Hepatocyte (in vitro differentiated cells): ENCODE measurements around the gene SETBP1. TPM values are rescaled to one million over a fixed set of nuclear protein-coding genes. Genes with fewer than 3 reads are reported as not detected.

Source experiments
- DNase-seq: peaks from one replicate; pipeline ENCODE4 v3.0.0-alpha.2; 2016; ENCODE audit warnings: low spot score
- H2AFZ ChIP-seq: fragments of 200-600 bp; sonication (generic); 2 replicates; pipeline ENCODE4 v1.6.0; 2016; ENCODE audit warnings: antibody characterized with exemption, mild to moderate bottlenecking
- H3K27ac ChIP-seq: fragments of 200-600 bp; sonication (generic); 2 replicates; pipeline ENCODE4 v1.5.1; 2016; ENCODE audit warnings: mild to moderate bottlenecking
- H3K27me3 ChIP-seq: fragments of 200-600 bp; sonication (generic); 2 replicates; pipeline ENCODE4 v1.6.1; 2016
- H3K36me3 ChIP-seq: fragments of 200-600 bp; sonication (generic); replicated peaks from 2 replicates; pipeline ENCODE4 v1.5.1; 2016; ENCODE audit warnings: low read depth; ENCODE audit not compliant: insufficient read depth
- H3K4me1 ChIP-seq: fragments of 200-600 bp; sonication (generic); 2 replicates; pipeline ENCODE4 v1.5.1; 2016; ENCODE audit warnings: mild to moderate bottlenecking, moderate library complexity; ENCODE audit not compliant: insufficient read depth
- H3K4me2 ChIP-seq: fragments of 200-600 bp; sonication (generic); 2 replicates; pipeline ENCODE4 v1.6.0; 2016
- H3K4me3 ChIP-seq: fragments of 200-600 bp; sonication (generic); 2 replicates; pipeline ENCODE4 v1.5.1; 2016; ENCODE audit warnings: mild to moderate bottlenecking
- H3K79me2 ChIP-seq: fragments of 200-600 bp; sonication (generic); 2 replicates; pipeline ENCODE4 v1.6.0; 2017; ENCODE audit warnings: mild to moderate bottlenecking
- H3K9me2 ChIP-seq: fragments of 200-600 bp; sonication (generic); replicated peaks from 2 replicates; pipeline ENCODE4 v1.6.0; 2017; ENCODE audit warnings: mild to moderate bottlenecking; ENCODE audit not compliant: insufficient read depth
- H3K9me3 ChIP-seq: fragments of 200-600 bp; sonication (generic); 2 replicates; pipeline ENCODE4 v1.5.1; 2016; ENCODE audit warnings: low read depth, mild to moderate bottlenecking
- H4K20me1 ChIP-seq: fragments of 200-600 bp; sonication (generic); 2 replicates; pipeline ENCODE4 v1.6.0; 2016; ENCODE audit warnings: mild to moderate bottlenecking; ENCODE audit not compliant: insufficient read depth, poor library complexity, severe bottlenecking
- CTCF ChIP-seq: fragments of 200-600 bp; sonication (generic); IDR thresholded peaks from 2 replicates; pipeline ENCODE4 v1.5.1; 2016; ENCODE audit warnings: antibody characterized with exemption, mild to moderate bottlenecking; ENCODE audit not compliant: poor library complexity
- EZH2 ChIP-seq: fragments of 200-600 bp; sonication (generic); IDR thresholded peaks from 2 replicates; pipeline ENCODE4 v1.6.1; 2016; ENCODE audit warnings: antibody characterized with exemption, mild to moderate bottlenecking, borderline replicate concordance
- EZH2phosphoT487 ChIP-seq: fragments of 200-600 bp; sonication (generic); IDR thresholded peaks from one replicate; pipeline ENCODE4 v1.6.1; 2018; ENCODE audit warnings: antibody characterized with exemption, mild to moderate bottlenecking, low read depth, moderate library complexity; ENCODE audit not compliant: unreplicated experiment, severe bottlenecking
- WGBS: methylation state at CpG from one replicate; pipeline ENCODE4 v1.1.6; 2016; ENCODE audit warnings: low lambda C conversion rate; ENCODE audit errors: missing lambda C conversion rate; 5-methylcytosine and 5-hydroxymethylcytosine counted together
- polyA plus RNA-seq: library from polyadenylated mRNA; unstranded; fragments of >200 nt; fragmentation: Nextera tagmentation; extraction: Ambion mirVana; gene quantifications from 2 replicates; pipeline ENCODE4 v1.2.1, GENCODE V29; 2016
- total RNA-seq: library from RNA; depleted of rRNA; stranded (reverse); fragments of >200 nt; gene quantifications from 2 replicates; pipeline ENCODE4 v1.2.3, GENCODE V29; 2014

The SETBP1 gene
- total and polyA plus RNA-seq, 2 experiments from 2014 or later: 10.3 to 21.1 TPM

- Histone ChIP-seq H3K9me2 (no peaks in the 10 kb centered on the region), H3K9me3 (no peaks in the 10 kb centered on the region), H3K4me3 (no peak overlapping the region), H3K27me3 (no peaks in the 10 kb centered on the region), H3K36me3 (no peaks in the 10 kb centered on the region), H3K4me1 (no peaks in the 10 kb centered on the region), H2AFZ (no peak overlapping the region), H3K27ac (no peak overlapping the region), H4K20me1 (peaks cover 5% of the 10 kb centered on the region), H3K79me2 (peaks cover 20% of the 10 kb centered on the region), H3K4me2 (no peak overlapping the region)
- 95% methylated on average over 3 of the region's 3 CpGs for WGBS
- TF ChIP-seq EZH2 (no peak), EZH2phosphoT487 (no peak), CTCF (no peak)
- no peak for DNase-seq
These were observed 181.4 kb downstream of the SETBP1 start for GRCh38 chr18:44862112-44862511.

- Histone ChIP-seq H3K79me2 (peaks cover 21% of the 10 kb centered on the region), H3K27ac (no peak overlapping the region), H3K4me1 (no peaks in the 10 kb centered on the region), H3K9me2 (no peaks in the 10 kb centered on the region), H3K9me3 (no peaks in the 10 kb centered on the region), H3K36me3 (no peaks in the 10 kb centered on the region), H4K20me1 (peaks cover 5% of the 10 kb centered on the region), H3K4me3 (no peak overlapping the region), H2AFZ (no peak overlapping the region), H3K4me2 (no peak overlapping the region), H3K27me3 (no peaks in the 10 kb centered on the region)
- DNase-seq: no peak
- WGBS: 96% methylated on average over 1 of the region's 1 CpG
- TF ChIP-seq CTCF (no peak), EZH2 (no peak), EZH2phosphoT487 (no peak)
These were observed 185.4 kb downstream of the SETBP1 start for GRCh38 chr18:44866103-44866502.

GRCh38 chr18:44869533-44869932 is 188.8 kb downstream of the SETBP1 start:
- no peak overlapping the region for H3K4me2 ChIP-seq
- peaks cover 4% of the 10 kb centered on the region for H3K79me2 ChIP-seq
- WGBS: 61% methylated on average over 4 of the region's 4 CpGs
- H3K36me3 ChIP-seq: no peaks in the 10 kb centered on the region
- TF ChIP-seq EZH2: no peak
- TF ChIP-seq EZH2phosphoT487: no peak
- TF ChIP-seq CTCF: no peak
- no peaks in the 10 kb centered on the region for H3K9me3 ChIP-seq
- no peaks in the 10 kb centered on the region for H4K20me1 ChIP-seq
- H2AFZ ChIP-seq: no peak overlapping the region
- no peak overlapping the region for H3K27ac ChIP-seq
- no peaks in the 10 kb centered on the region for H3K9me2 ChIP-seq
- H3K27me3 ChIP-seq: no peaks in the 10 kb centered on the region
- no peak for DNase-seq
- no peak overlapping the region for H3K4me3 ChIP-seq
- no peaks in the 10 kb centered on the region for H3K4me1 ChIP-seq
